Measurements from ENCODE around the gene PACRG.

PACRG gene

GRCh38 chr6:163354085-163354484 lies 626.3 kb downstream of the PACRG start:
- TF ChIP-seq CTCF (IDR thresholded peaks at IDR 0.05; ENCODE audit: insufficient read depth, low read depth, low read length, missing control alignments): no peak

GRCh38 chr6:163354761-163355425 lies 627.1 kb downstream of the PACRG start:
- DNase-seq (ENCODE audit: low read depth): peak; percentile 14
- H3K4me3 ChIP-seq (ENCODE audit: low read length): no peak overlapping the region
- no peak for TF ChIP-seq CTCF (IDR thresholded peaks at IDR 0.05; ENCODE audit: insufficient read depth, low read depth, low read length, missing control alignments)

More at GRCh38 chr6:163354085-163354484, 626.3 kb downstream of the PACRG start:
- DNase-seq (ENCODE audit: low read depth): peak; percentile 60
- H3K4me3 ChIP-seq (ENCODE audit: low read length): no peak overlapping the region

GRCh38 chr6:163355426-163355991 lies 627.7 kb downstream of the PACRG start:
- peak; percentile 45 for DNase-seq (ENCODE audit: low read depth)
- no peak overlapping the region for H3K4me3 ChIP-seq (ENCODE audit: low read length)
- TF ChIP-seq CTCF (IDR thresholded peaks at IDR 0.05; ENCODE audit: insufficient read depth, low read depth, low read length, missing control alignments): no peak

DNA sequence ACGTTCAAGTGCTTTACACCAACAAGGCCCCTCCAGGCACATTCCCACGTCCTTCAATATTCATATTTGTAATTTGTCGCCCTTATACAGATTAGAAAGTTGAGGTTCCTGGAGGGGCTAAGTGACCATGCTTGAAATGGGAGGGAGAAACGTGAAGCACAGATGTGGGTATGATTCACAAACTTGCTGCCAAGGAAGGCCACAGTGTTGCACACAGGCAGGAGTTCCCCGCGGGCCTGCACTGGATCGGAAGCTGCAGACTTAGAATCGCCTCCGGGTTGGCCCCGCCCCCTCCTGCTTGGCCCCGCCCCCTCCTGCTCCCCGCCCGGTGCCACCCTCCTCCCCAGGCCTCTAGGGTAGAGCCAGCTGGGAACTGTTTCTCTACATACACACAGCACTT lies 628.5 kb downstream of the PACRG start:
- no peak overlapping the region for H3K4me3 ChIP-seq (ENCODE audit: low read length)
- peak; percentile 67 for DNase-seq (ENCODE audit: low read depth)
- TF ChIP-seq CTCF (IDR thresholded peaks at IDR 0.05; ENCODE audit: insufficient read depth, low read depth, low read length, missing control alignments): no peak

- TF ChIP-seq CTCF (IDR thresholded peaks at IDR 0.05; ENCODE audit: insufficient read depth, low read depth, low read length, missing control alignments): no peak
Measured at GRCh38 chr6:163356743-163357142, 629.0 kb downstream of the PACRG start.

DNA sequence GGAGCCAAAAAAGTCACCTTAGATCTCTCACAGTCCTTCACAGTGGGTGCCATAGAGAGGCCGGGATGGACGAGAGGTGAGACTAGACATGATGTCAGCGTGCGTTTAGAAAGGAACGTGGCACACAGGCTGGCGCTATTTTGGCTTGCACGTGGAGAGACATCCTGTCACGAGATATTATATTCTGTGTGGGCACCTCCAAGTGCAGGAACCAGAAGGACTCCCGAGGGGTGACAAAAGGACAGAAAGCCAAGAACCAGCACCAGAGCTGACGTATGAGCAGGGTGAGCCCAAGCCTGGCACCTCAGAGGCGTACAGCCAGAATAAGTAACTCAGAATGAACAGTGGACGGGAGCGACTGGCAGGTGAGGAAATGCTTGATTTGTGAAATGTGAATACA lies 636.9 kb downstream of the PACRG start:
- H3K4me3 ChIP-seq (ENCODE audit: low read length): no peak overlapping the region
- no peak for DNase-seq (ENCODE audit: low read depth)
- no peak for TF ChIP-seq CTCF (IDR thresholded peaks at IDR 0.05; ENCODE audit: insufficient read depth, low read depth, low read length, missing control alignments)

More at GRCh38 chr6:163356743-163357142, 629.0 kb downstream of the PACRG start:
- DNase-seq (ENCODE audit: low read depth): no peak
- no peak overlapping the region for H3K4me3 ChIP-seq (ENCODE audit: low read length)
